HepG2 (cell line): ENCODE measurements around the gene USP11. TPM values are rescaled to one million over a fixed set of nuclear protein-coding genes. Genes with fewer than 3 reads are reported as not detected.
A peak's percentile ranks its signal among the peaks of the same experiment; 100 is the strongest.

ENCODE experiments used
- ATAC-seq: fragments of 200-7000 bp; cut with Tn5 transposase; 3 replicates; pipeline ENCODE4 v1.9.1; 2020; ENCODE audit warnings: mild to moderate bottlenecking, moderate library complexity
- BruUV-seq: library from RNA; stranded (reverse); fragments of 400-500 nt; replicated peaks from 2 replicates; lab custom pipeline; 2021; lab: Mats Ljungman, UMichigan
- CTCF ChIA-PET: fragments of 300-600 bp; formaldehyde crosslinking; extraction: SDS; loops from one replicate; lab custom pipeline; 2021; ENCODE audit warnings: low total read pairs, inconsistent platforms, low intra/inter-chr PET ratio; lab: Yijun Ruan, JAX
- POLR2A ChIA-PET: fragments of 350-600 bp; sonication (Branson Sonifier 250); formaldehyde crosslinking; loops from one replicate; lab custom pipeline; 2020; ENCODE audit warnings: antibody characterized with exemption, inconsistent platforms; lab: Yijun Ruan, JAX
- DNase-seq: peaks from one replicate; pipeline ENCODE4 v3.0.0-alpha.2; 2015; ENCODE audit warnings: low spot score
- FAIRE-seq: peaks from 3 replicates; lab custom pipeline; 2011; peaks lifted over from hg19 to GRCh38; lab: Jason Lieb, UNC
- H2AFZ ChIP-seq: one replicate; pipeline ENCODE4 v1.6.1; 2011; ENCODE audit warnings: low read length, inconsistent platforms
- H3K27ac ChIP-seq: fragments of 300-600 bp; 3 replicates; pipeline ENCODE4 v1.8.0; 2011; ENCODE audit warnings: mixed run types, mild to moderate bottlenecking, mixed read lengths, low read length, inconsistent platforms; ENCODE audit not compliant: insufficient read depth; ENCODE audit errors: extremely low read length
- H3K27me3 ChIP-seq, 2 experiments: fragments of 200-600 bp in 1 of 2; 2 replicates in 1 of 2; 3 replicates in 1 of 2; pipeline versions ENCODE4 v1.6.0 to v1.8.0; 2011; ENCODE audit warnings: low read length in 2 of 2, mild to moderate bottlenecking in 2 of 2, moderate library complexity in 2 of 2, inconsistent platforms in 1 of 2; ENCODE audit not compliant: insufficient read depth in 2 of 2, control insufficient read depth in 1 of 2
- H3K36me3 ChIP-seq, 2 experiments: fragments of 200-600 bp in 1 of 2; replicated peaks in 1 of 2; 2 replicates in 1 of 2; 3 replicates in 1 of 2; pipeline versions ENCODE4 v1.5.1 to v1.8.0; 2011; ENCODE audit warnings: low read length in 2 of 2, inconsistent platforms in 1 of 2; ENCODE audit not compliant: insufficient read depth in 2 of 2, control insufficient read depth in 1 of 2
- H3K4me1 ChIP-seq: 2 replicates; pipeline ENCODE4 v1.5.1; 2012; ENCODE audit warnings: low read length, inconsistent platforms; ENCODE audit not compliant: insufficient read depth
- H3K4me2 ChIP-seq: 2 replicates; pipeline ENCODE4 v1.6.0; 2011; ENCODE audit warnings: low read depth, low read length, inconsistent platforms
- H3K4me3 ChIP-seq, 3 experiments: fragments of 200-600 bp in 1 of 3; sonication (generic), shearing (Covaris generic) in 1 of 3; replicated peaks in 1 of 3; 2 replicates each; pipeline ENCODE4 v1.5.1; 2011 to 2016; ENCODE audit warnings: low read length in 3 of 3, inconsistent platforms in 2 of 3, low read depth in 2 of 3, mild to moderate bottlenecking in 2 of 3, control low read depth in 1 of 3, mixed read lengths in 1 of 3; ENCODE audit not compliant: insufficient read depth in 1 of 3
- H3K79me2 ChIP-seq: one replicate; pipeline ENCODE4 v1.6.1; 2011; ENCODE audit warnings: low read length, inconsistent platforms; ENCODE audit not compliant: insufficient read depth
- H3K9ac ChIP-seq: 2 replicates; pipeline ENCODE4 v1.6.0; 2011; ENCODE audit warnings: mild to moderate bottlenecking, low read depth, low read length, inconsistent platforms; ENCODE audit not compliant: insufficient read depth
- H3K9me3 ChIP-seq: 2 replicates; pipeline ENCODE4 v1.5.1; 2012; ENCODE audit warnings: mild to moderate bottlenecking, low read length
- H4K20me1 ChIP-seq: 2 replicates; pipeline ENCODE4 v1.6.0; 2011; ENCODE audit warnings: inconsistent platforms, mild to moderate bottlenecking, low read length, moderate library complexity; ENCODE audit not compliant: insufficient read depth
- RARA ChIP-seq: IDR thresholded peaks from 2 replicates; pipeline ENCODE4 v1.6.1; 2016; ENCODE audit warnings: missing genetic modification reagents, missing compliant biosample characterization
- SOX13 ChIP-seq, 3 experiments: fragments of 450-650 bp in 1 of 3; sonication (generic) in 1 of 3; formaldehyde crosslinking in 1 of 3; IDR thresholded peaks in 2 of 3; conservative IDR thresholded peaks in 1 of 3; 2 replicates each; pipeline versions ENCODE4 v1.5.0 to v1.6.1; 2016 to 2020; ENCODE audit warnings: antibody characterized with exemption in 1 of 3, mild to moderate bottlenecking in 1 of 3, missing compliant biosample characterization in 1 of 3, missing genetic modification reagents in 1 of 3, moderate library complexity in 1 of 3
- TEAD2 ChIP-seq: sonication (generic); formaldehyde crosslinking; IDR thresholded peaks from 2 replicates; pipeline ENCODE4 v1.9.0; 2021; ENCODE audit warnings: missing genetic modification reagents
- THAP8 ChIP-seq: sonication (generic); formaldehyde crosslinking; IDR thresholded peaks from 2 replicates; pipeline ENCODE4 v1.5.1; 2020; ENCODE audit warnings: missing genetic modification reagents, mild to moderate bottlenecking, borderline replicate concordance
- ZBTB20 ChIP-seq: sonication (generic); formaldehyde crosslinking; IDR thresholded peaks from 2 replicates; pipeline ENCODE4 v1.8.1; 2023; ENCODE audit warnings: missing genetic modification reagents, low read depth, mild to moderate bottlenecking, borderline replicate concordance
- ZNF263 ChIP-seq: sonication (generic); formaldehyde crosslinking; IDR thresholded peaks from 2 replicates; pipeline ENCODE4 v1.4.0; 2020; ENCODE audit warnings: missing genetic modification reagents
- ZNF629 ChIP-seq: sonication (generic); formaldehyde crosslinking; conservative IDR thresholded peaks from 2 replicates; pipeline ENCODE4 v1.5.0; 2020; ENCODE audit warnings: missing genetic modification reagents
- WGBS: methylation state at CpG from one replicate; pipeline ENCODE4 v1.1.6; 2017; ENCODE audit warnings: low lambda C conversion rate; 5-methylcytosine and 5-hydroxymethylcytosine counted together
- in situ Hi-C: cut with HindIII; loops from 2 replicates; pipeline ENCODE4 v1.10.0; 2017; ENCODE audit warnings: low pct_unique_long_range_greater_than_20kb; ENCODE audit not compliant: extremely low pct_ligation_motif_present
- intact Hi-C: fragments of 100-400 bp; cut with micrococcal nuclease; formaldehyde crosslinking; loops from one replicate; pipeline ENCODE4 v1.10.0; 2022; ENCODE audit not compliant: unreplicated experiment
- polyA plus RNA-seq, 8 experiments: library from polyadenylated mRNA; depleted of rRNA in 3 of 8; stranded (reverse) in 7 of 8; unstranded in 1 of 8; fragments of >200 nt; fragmentation: Illumina TruSeq in 4 of 8; extraction: Trizol in 4 of 8; gene quantifications; 2 replicates each; pipeline versions ENCODE4 v1.2.1 to v1.2.3, GENCODE V29; 2011 to 2016; ENCODE audit warnings: low read depth in 4 of 8, missing spikeins in 1 of 8, mixed read lengths in 1 of 8; ENCODE audit not compliant: insufficient read depth in 1 of 8
- total RNA-seq, 5 experiments: library from RNA; depleted of rRNA; stranded (reverse); fragments of >200 nt; fragmentation: Illumina TruSeq; extraction: Trizol; gene quantifications; 2 replicates each; pipeline ENCODE4 v1.2.3, GENCODE V29; 2016; ENCODE audit warnings: low read depth in 1 of 5

USP11 gene
- total and polyA plus RNA-seq, 2 of the 13 experiments (the other 11 are each of a cell fraction or from before 2014, with no cell fraction given): 23.8 to 31.7 TPM

- peak overlapping the region; percentile 47 for H3K4me2 ChIP-seq
- no peaks in the 10 kb centered on the region; a peak in 1 of 5 replicates for H3K27me3 ChIP-seq
- no peak overlapping the region for H2AFZ ChIP-seq
- peaks cover 44% of the 10 kb centered on the region for H3K79me2 ChIP-seq
- FAIRE-seq (no peak), ATAC-seq (no peak), DNase-seq (no peak)
- WGBS: 58% methylated on average over 3 of the region's 7 CpGs
- ChIA-PET POLR2A (no interaction called here), CTCF (no interaction called here)
- TF ChIP-seq SOX13 (IDR thresholded peaks at IDR 0.05): no peak
- TF ChIP-seq SOX13 (CRISPR knock-in tag; conservative IDR thresholded peaks at IDR 0.05 in 1 of 2, IDR thresholded peaks at IDR 0.05 in 1 of 2): 0 out of 4 replicates have a peak, but pooled peaks of 1 of the 2 experiments have one; percentile 14
- peak; percentile 23; the same call in 1 of the 2 replicates for TF ChIP-seq RARA
- no peak for TF ChIP-seq TEAD2 (CRISPR knock-in tag)
- TF ChIP-seq ZNF263 (CRISPR knock-in tag): peak; percentile 81
- no TSS peak for BruUV-seq
- in situ Hi-C loops (no loop called here), intact Hi-C loops (no loop called here)
- peaks cover 10 to 36% of the 10 kb centered on the region in 2 experiments; a peak in 4 of 5 replicates for H3K36me3 ChIP-seq
- no peak overlapping the region for H3K27ac ChIP-seq
- no peaks in the 10 kb centered on the region for H3K9me3 ChIP-seq
- H3K4me3 ChIP-seq: no peak overlapping the region
- no peak overlapping the region for H3K9ac ChIP-seq
- H4K20me1 ChIP-seq: peaks cover 8% of the 10 kb centered on the region
- peaks cover 84% of the 10 kb centered on the region for H3K4me1 ChIP-seq
Measured at GRCh38 chrX:47197526-47197925, 35.3 kb upstream of the USP11 start.

GRCh38 chrX:47198026-47198686 is 34.7 kb upstream of the USP11 start:
- ChIA-PET POLR2A (no interaction called here), CTCF (no interaction called here)
- no TSS peak for BruUV-seq
- in situ Hi-C loops (no loop called here), intact Hi-C loops (no loop called here)
- peaks cover 12 to 42% of the 10 kb centered on the region in 2 experiments for H3K36me3 ChIP-seq
- H3K79me2 ChIP-seq: peaks cover 44% of the 10 kb centered on the region
- 90% methylated on average over 6 of the region's 10 CpGs for WGBS
- no peaks in the 10 kb centered on the region; a peak in 1 of 5 replicates for H3K27me3 ChIP-seq
- H3K4me3 ChIP-seq: no peak overlapping the region
- DNase-seq: no peak
- no peak overlapping the region for H3K27ac ChIP-seq
- no peak for ATAC-seq
- no peak overlapping the region for H3K9ac ChIP-seq
- H2AFZ ChIP-seq: no peak overlapping the region
- H3K4me2 ChIP-seq: no peak overlapping the region
- H4K20me1 ChIP-seq: peaks cover 8% of the 10 kb centered on the region
- no peak for FAIRE-seq
- no peaks in the 10 kb centered on the region for H3K9me3 ChIP-seq
- 0 out of 2 replicates have a peak, but pooled peaks have one; percentile 19 for TF ChIP-seq ZNF629 (CRISPR knock-in tag)
- TF ChIP-seq ZBTB20 (CRISPR knock-in tag): no peak
- TF ChIP-seq THAP8 (CRISPR knock-in tag): no peak
- TF ChIP-seq ZNF263 (CRISPR knock-in tag): no peak
- TF ChIP-seq, all 625 proteins: peak for 1
- H3K4me1 ChIP-seq: peaks cover 78% of the 10 kb centered on the region
